H9 (cell line): ENCODE data around the gene ZNF429. TPM values are rescaled to one million over a fixed set of nuclear protein-coding genes. Genes with fewer than 3 reads are reported as not detected.

ENCODE experiments used
- DNase-seq: peaks from one replicate; pipeline ENCODE4 v3.0.0-alpha.2; 2017
- H2AFZ ChIP-seq: one replicate; pipeline ENCODE4 v1.6.1; 2013; ENCODE audit warnings: mild to moderate bottlenecking, low read length, control low read depth, moderate library complexity
- H2AK5ac ChIP-seq: 2 replicates; pipeline ENCODE4 v1.6.1; 2013; ENCODE audit warnings: low read length, control low read depth, mixed read lengths; ENCODE audit not compliant: insufficient read length
- H2BK120ac ChIP-seq: one replicate; pipeline ENCODE4 v1.6.1; 2013; ENCODE audit warnings: low read depth, mild to moderate bottlenecking, low read length, control low read depth, inconsistent platforms; ENCODE audit not compliant: poor library complexity, severe bottlenecking
- H2BK12ac ChIP-seq: 2 replicates; pipeline ENCODE4 v1.6.1; 2013; ENCODE audit warnings: low read length, control low read depth, mixed read lengths, low read depth; ENCODE audit not compliant: insufficient read length
- H2BK15ac ChIP-seq: 2 replicates; pipeline ENCODE4 v1.6.1; 2013; ENCODE audit warnings: low read depth, low read length, control low read depth
- H2BK20ac ChIP-seq: one replicate; pipeline ENCODE4 v1.6.1; 2013; ENCODE audit warnings: low read depth, mild to moderate bottlenecking, low read length, control low read depth, inconsistent platforms; ENCODE audit not compliant: poor library complexity, severe bottlenecking
- H2BK5ac ChIP-seq: 2 replicates; pipeline ENCODE4 v1.6.1; 2013; ENCODE audit warnings: low read length, control low read depth, mixed read lengths; ENCODE audit not compliant: insufficient read length
- H3K14ac ChIP-seq: 2 replicates; pipeline ENCODE4 v1.6.1; 2013; ENCODE audit warnings: low read length, control low read depth; ENCODE audit not compliant: insufficient read depth
- H3K18ac ChIP-seq: 2 replicates; pipeline ENCODE4 v1.6.1; 2013; ENCODE audit warnings: low read depth, mild to moderate bottlenecking, mixed read lengths, low read length, control low read depth; ENCODE audit not compliant: insufficient read length
- H3K23ac ChIP-seq: 2 replicates; pipeline ENCODE4 v1.6.1; 2013; ENCODE audit warnings: low read length, control low read depth, mixed read lengths, low read depth; ENCODE audit not compliant: insufficient read length
- H3K23me2 ChIP-seq: 2 replicates; pipeline ENCODE4 v1.6.1; 2013; ENCODE audit warnings: low read depth, mild to moderate bottlenecking, mixed read lengths, low read length, control low read depth; ENCODE audit not compliant: insufficient read length, poor library complexity, severe bottlenecking
- H3K27ac ChIP-seq: 2 replicates; pipeline ENCODE4 v1.5.1; 2013; ENCODE audit warnings: low read length, control low read depth, mixed read lengths, low read depth; ENCODE audit not compliant: insufficient read length
- H3K27me3 ChIP-seq: 2 replicates; pipeline ENCODE4 v1.6.1; 2013; ENCODE audit warnings: low read length, control low read depth, inconsistent platforms; ENCODE audit not compliant: insufficient read depth
- H3K4ac ChIP-seq: 2 replicates; pipeline ENCODE4 v1.6.1; 2013; ENCODE audit warnings: low read depth, mild to moderate bottlenecking, control low read depth, inconsistent platforms, low read length, moderate library complexity
- H3K4me1 ChIP-seq: 2 replicates; pipeline ENCODE4 v1.6.1; 2013; ENCODE audit warnings: low read length, control low read depth, inconsistent platforms; ENCODE audit not compliant: insufficient read depth
- H3K4me2 ChIP-seq: 2 replicates; pipeline ENCODE4 v1.6.1; 2013; ENCODE audit warnings: low read length, control low read depth, mixed read lengths; ENCODE audit not compliant: insufficient read length, insufficient read depth
- H3K56ac ChIP-seq: 2 replicates; pipeline ENCODE4 v1.6.1; 2013; ENCODE audit warnings: low read depth, mild to moderate bottlenecking, mixed read lengths, low read length, control low read depth; ENCODE audit not compliant: insufficient read length
- H3K79me1 ChIP-seq: 2 replicates; pipeline ENCODE4 v1.6.1; 2013; ENCODE audit warnings: low read depth, mild to moderate bottlenecking, moderate library complexity, low read length, control low read depth, inconsistent platforms; ENCODE audit not compliant: insufficient read depth, poor library complexity, severe bottlenecking
- H3K79me2 ChIP-seq: 2 replicates; pipeline ENCODE4 v1.6.1; 2013; ENCODE audit warnings: low read length, control low read depth, inconsistent platforms; ENCODE audit not compliant: insufficient read depth
- H3K9ac ChIP-seq: 2 replicates; pipeline ENCODE4 v1.6.1; 2013; ENCODE audit warnings: low read length, control low read depth, mixed read lengths; ENCODE audit not compliant: insufficient read length; ENCODE audit errors: extremely low read depth
- H3K9me3 ChIP-seq: one replicate; pipeline ENCODE4 v1.6.1; 2013; ENCODE audit warnings: low read depth, low read length, inconsistent platforms; ENCODE audit not compliant: control insufficient read depth
- H3T11ph ChIP-seq: one replicate; pipeline ENCODE4 v1.6.1; 2013; ENCODE audit warnings: mild to moderate bottlenecking, low read length, control low read depth, inconsistent platforms
- H4K20me1 ChIP-seq: one replicate; pipeline ENCODE4 v1.6.1; 2013; ENCODE audit not compliant: control insufficient read depth, insufficient read length, insufficient read depth
- H4K5ac ChIP-seq: 2 replicates; pipeline ENCODE4 v1.6.1; 2013; ENCODE audit warnings: low read depth, mild to moderate bottlenecking, mixed read lengths, low read length, control low read depth; ENCODE audit not compliant: insufficient read length
- H4K8ac ChIP-seq: replicated peaks from 2 replicates; pipeline ENCODE4 v1.6.1; 2013; ENCODE audit warnings: low read length, control low read depth, mixed read lengths, low read depth; ENCODE audit not compliant: insufficient read length
- H4K91ac ChIP-seq: 2 replicates; pipeline ENCODE4 v1.6.1; 2013; ENCODE audit warnings: low read depth, mild to moderate bottlenecking, moderate library complexity, mixed read lengths, low read length, control low read depth; ENCODE audit not compliant: insufficient read length
- H3K27ac Mint-ChIP-seq, 3 experiments: 2 replicates in 2 of 3; 3 replicates in 1 of 3; pipeline ENCODE4 v1.8.0; 2020 to 2021; ENCODE audit warnings: mixed read lengths in 3 of 3, mild to moderate bottlenecking in 1 of 3, moderate library complexity in 1 of 3
- H3K27me3 Mint-ChIP-seq: 2 replicates; pipeline ENCODE4 v1.8.0; 2021; ENCODE audit warnings: low read depth, mild to moderate bottlenecking, moderate library complexity, mixed read lengths
- H3K36me3 Mint-ChIP-seq, 3 experiments: 2 replicates in 2 of 3; 3 replicates in 1 of 3; pipeline ENCODE4 v1.8.0; 2020 to 2021; ENCODE audit warnings: low read depth in 3 of 3, mixed read lengths in 3 of 3; ENCODE audit not compliant: insufficient read depth in 1 of 3
- H3K4me1 Mint-ChIP-seq, 2 experiments: 2 replicates each; pipeline ENCODE4 v1.8.0; 2020; ENCODE audit warnings: mixed read lengths in 2 of 2
- H3K4me3 Mint-ChIP-seq, 2 experiments: 2 replicates in 1 of 2; 3 replicates in 1 of 2; pipeline ENCODE4 v1.8.0; 2020 to 2021; ENCODE audit warnings: mild to moderate bottlenecking in 2 of 2, mixed read lengths in 2 of 2, moderate library complexity in 1 of 2
- H3K9me3 Mint-ChIP-seq, 2 experiments: 2 replicates in 1 of 2; 3 replicates in 1 of 2; pipeline ENCODE4 v1.8.0; 2020; ENCODE audit warnings: mild to moderate bottlenecking in 2 of 2, mixed read lengths in 2 of 2, moderate library complexity in 1 of 2
- WGBS: extraction: QIAGEN DNeasy Blood & Tissue Kit; methylation state at CpG from one replicate; pipeline ENCODE4 v1.1.7; 2013; ENCODE audit warnings: missing lambda C conversion rate, low lambda C conversion rate, mixed read lengths; ENCODE audit not compliant: insufficient read length; ENCODE audit errors: extremely low coverage; 5-methylcytosine and 5-hydroxymethylcytosine counted together
- total RNA-seq: library from RNA; stranded (reverse); gene quantifications from 2 replicates; pipeline ENCODE4 v1.2.1, GENCODE V29; 2021
- TF ChIP-seq, protein P1 (sequence below): fragments of 200-600 bp; sonication (generic); conservative IDR thresholded peaks from 3 replicates; pipeline ENCODE4 v1.8.0; 2021; ENCODE audit warnings: antibody characterized with exemption, mild to moderate bottlenecking

ZNF429 gene
- total RNA-seq, 1 experiment from 2014 or later = 11.2 TPM

DNA sequence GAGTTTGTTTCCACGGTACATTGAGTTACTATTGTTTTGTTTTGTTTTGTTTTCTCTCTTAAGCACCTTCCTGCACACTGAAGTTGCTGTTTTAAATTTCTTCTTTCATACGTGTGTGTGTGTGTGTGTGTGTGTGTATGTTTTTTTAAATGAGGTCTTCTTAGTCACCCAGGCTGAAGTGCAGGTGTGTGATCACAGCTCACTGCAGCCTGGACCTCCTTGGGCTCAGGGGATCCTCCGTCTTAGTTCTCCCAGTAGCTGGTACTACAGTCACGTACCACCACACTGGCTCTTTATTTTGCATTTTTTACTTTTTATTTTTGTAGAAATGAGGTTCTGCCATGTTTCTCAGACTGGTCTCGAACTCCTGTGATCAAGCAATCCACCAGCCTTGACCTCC lies 20.8 kb upstream of the ZNF429 start:
- no peak overlapping the region for H2AK5ac ChIP-seq
- H3K14ac ChIP-seq = no peak overlapping the region
- H3K27ac ChIP-seq = no peak overlapping the region
- Mint-ChIP-seq H3K4me1 (no peaks in the 10 kb centered on the region), H3K36me3 (peaks cover 36 to 55% (median 49%) of the 10 kb centered on the region in 3 experiments), H3K9me3 (peaks cover 34 to 55% of the 10 kb centered on the region in 2 experiments), H3K27ac (no peak overlapping the region), H3K27me3 (no peaks in the 10 kb centered on the region), H3K4me3 (0 out of 5 replicates have a peak overlapping the region, but pooled peaks of 1 of the 2 experiments have one; percentile 42)
- no peak overlapping the region for H4K5ac ChIP-seq
- no peak overlapping the region for H2BK15ac ChIP-seq
- no peak overlapping the region for H2BK5ac ChIP-seq
- H3K4me2 ChIP-seq = no peak overlapping the region
- H3T11ph ChIP-seq = no peak overlapping the region
- TF ChIP-seq, protein P1, sequence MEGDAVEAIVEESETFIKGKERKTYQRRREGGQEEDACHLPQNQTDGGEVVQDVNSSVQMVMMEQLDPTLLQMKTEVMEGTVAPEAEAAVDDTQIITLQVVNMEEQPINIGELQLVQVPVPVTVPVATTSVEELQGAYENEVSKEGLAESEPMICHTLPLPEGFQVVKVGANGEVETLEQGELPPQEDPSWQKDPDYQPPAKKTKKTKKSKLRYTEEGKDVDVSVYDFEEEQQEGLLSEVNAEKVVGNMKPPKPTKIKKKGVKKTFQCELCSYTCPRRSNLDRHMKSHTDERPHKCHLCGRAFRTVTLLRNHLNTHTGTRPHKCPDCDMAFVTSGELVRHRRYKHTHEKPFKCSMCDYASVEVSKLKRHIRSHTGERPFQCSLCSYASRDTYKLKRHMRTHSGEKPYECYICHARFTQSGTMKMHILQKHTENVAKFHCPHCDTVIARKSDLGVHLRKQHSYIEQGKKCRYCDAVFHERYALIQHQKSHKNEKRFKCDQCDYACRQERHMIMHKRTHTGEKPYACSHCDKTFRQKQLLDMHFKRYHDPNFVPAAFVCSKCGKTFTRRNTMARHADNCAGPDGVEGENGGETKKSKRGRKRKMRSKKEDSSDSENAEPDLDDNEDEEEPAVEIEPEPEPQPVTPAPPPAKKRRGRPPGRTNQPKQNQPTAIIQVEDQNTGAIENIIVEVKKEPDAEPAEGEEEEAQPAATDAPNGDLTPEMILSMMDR = no peak
- no peaks in the 10 kb centered on the region for H3K79me1 ChIP-seq
- no peak overlapping the region for H2AFZ ChIP-seq
- DNase-seq = no peak
- no peak overlapping the region for H3K9ac ChIP-seq
- H2BK120ac ChIP-seq = no peak overlapping the region
- H3K23me2 ChIP-seq = no peaks in the 10 kb centered on the region
- H3K4ac ChIP-seq = no peak overlapping the region
- no peaks in the 10 kb centered on the region for H3K79me2 ChIP-seq
- H3K27me3 ChIP-seq = no peaks in the 10 kb centered on the region
- WGBS = no CpG with 5 or more reads among the region's 5 CpGs
- no peaks in the 10 kb centered on the region for H4K20me1 ChIP-seq
- no peak overlapping the region for H2BK12ac ChIP-seq
- no peak overlapping the region for H4K91ac ChIP-seq
- H3K9me3 ChIP-seq = peaks cover 21% of the 10 kb centered on the region
- H2BK20ac ChIP-seq = no peak overlapping the region
- H3K56ac ChIP-seq = no peak overlapping the region
- H4K8ac ChIP-seq = no peak overlapping the region
- H3K4me1 ChIP-seq = no peaks in the 10 kb centered on the region
- no peak overlapping the region for H3K18ac ChIP-seq
- H3K23ac ChIP-seq = no peak overlapping the region
